Occipital lobe (tissue), 2 donors: ENCODE data around the gene ZNF44. TPM values are rescaled to one million over a fixed set of nuclear protein-coding genes. Genes with fewer than 3 reads are reported as not detected.
"Not testable (repeated sequence)": the region's sequence is repeated elsewhere in the genome, so short reads cannot be mapped to it uniquely, and the experiment has no call there.

Experiments
- DNase-seq: peaks from one replicate; lab custom pipeline; 2025; lab: John Stamatoyannopoulos, UW
- total RNA-seq: library from RNA; depleted of rRNA; stranded (reverse); fragments of >200 nt; gene quantifications from one replicate; pipeline ENCODE4 v1.2.3, GENCODE V29; 2014

The ZNF44 gene
- 18.6 TPM for total RNA-seq

DNA sequence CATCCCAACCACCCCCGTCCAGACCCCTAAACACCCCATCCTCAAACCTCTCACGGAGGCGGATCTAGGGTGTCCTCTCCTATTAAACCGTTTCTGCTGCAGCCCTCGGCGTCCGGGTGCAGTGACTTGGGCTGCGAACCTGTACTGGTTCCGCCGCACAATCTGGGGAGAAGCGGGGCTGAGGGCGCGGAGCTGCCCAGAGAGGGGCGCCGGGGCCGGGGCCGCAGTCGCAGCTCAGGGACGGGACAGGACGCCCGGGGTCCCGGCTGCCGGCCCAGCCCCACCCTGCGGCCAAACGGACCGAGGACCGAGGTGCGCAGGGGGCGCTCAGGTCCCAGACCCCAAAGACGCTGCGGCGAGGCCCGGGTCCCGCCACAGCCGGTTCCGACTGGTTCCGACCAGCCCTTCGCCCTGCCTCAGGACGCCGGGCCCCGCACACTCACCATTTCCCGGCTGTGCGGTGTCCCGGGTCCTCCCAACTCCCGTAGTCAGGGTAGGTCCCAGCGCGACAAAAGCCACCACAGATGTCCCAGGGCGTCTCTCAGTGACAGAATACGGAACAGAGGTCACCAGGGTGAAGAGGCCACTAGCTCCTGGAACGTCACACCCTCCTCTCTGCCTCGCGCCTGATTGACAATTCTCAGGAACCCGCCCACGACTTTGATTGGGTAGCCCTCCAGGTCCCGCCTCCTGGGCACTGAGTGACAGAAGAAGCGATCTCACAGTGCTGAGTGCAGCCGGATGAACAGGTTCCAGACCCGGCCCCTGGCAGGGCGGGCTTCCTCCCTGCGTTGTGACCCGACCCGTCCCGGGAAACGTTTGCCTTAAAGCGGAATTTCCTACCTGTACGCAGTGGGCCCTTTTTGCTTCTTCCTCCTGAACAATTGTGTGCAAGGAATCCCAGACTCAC, at the start of gene ZNF44:
Gene ZNF44 (minus strand): TSS at position 635 of the 910 bp plus-strand sequence. CDS start 189 bp downstream, at position 446.
- DNase-seq: peak; percentile 97

DNA sequence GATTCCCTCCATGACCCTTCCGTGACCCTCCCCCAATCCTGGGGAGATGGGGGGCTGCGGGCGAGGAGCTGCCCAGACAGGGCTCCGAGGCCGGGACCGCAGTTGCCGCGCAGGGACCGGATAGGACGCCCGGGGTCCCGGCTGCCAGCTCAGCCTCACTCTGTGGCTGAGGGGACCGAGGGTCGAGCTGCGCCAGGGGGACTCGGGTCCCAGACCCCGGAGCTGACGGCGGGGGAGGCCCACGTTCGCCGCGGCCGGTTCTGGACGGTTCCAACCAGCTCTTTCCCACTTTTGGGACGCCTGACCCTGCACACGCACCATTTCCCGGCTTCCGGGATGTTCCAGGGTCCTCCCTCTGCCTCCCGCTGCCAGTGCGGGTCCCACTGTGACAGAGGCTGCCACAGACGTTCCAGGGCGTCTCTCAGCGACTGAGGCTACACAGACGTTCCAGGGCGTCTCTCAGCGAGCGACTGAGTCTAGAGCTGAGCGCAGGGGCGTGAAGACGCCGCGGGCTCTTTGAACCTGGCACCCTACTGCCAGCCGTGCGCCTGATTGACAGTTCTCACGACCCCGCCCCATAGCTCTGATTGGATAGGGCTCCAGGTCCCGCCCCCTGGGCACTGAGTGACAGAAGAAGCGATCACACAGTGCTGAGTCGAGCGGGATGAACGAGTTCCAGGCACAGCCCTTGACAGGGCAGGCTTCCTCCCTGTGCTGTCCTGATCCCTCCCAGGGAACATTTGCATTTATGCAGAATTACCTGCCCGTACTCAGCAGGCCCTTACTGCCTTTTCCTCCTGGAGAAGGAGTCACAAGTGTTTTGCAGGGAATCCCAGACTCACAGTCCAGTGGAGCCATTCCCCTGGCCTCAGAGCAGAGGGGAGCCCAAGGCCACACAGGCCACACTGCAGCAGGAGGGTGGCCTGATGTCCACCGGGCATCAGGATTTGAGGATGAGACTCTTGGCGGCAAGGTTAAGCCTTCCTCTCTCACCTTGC, 38.8 kb upstream of the ZNF44 start, which contains the start of gene ZNF563:
Gene ZNF563 (minus strand): TSS at position 472 of the 998 bp plus-strand sequence. CDS start 151 bp downstream, at position 321.
- DNase-seq: peak; percentile 97

DNA sequence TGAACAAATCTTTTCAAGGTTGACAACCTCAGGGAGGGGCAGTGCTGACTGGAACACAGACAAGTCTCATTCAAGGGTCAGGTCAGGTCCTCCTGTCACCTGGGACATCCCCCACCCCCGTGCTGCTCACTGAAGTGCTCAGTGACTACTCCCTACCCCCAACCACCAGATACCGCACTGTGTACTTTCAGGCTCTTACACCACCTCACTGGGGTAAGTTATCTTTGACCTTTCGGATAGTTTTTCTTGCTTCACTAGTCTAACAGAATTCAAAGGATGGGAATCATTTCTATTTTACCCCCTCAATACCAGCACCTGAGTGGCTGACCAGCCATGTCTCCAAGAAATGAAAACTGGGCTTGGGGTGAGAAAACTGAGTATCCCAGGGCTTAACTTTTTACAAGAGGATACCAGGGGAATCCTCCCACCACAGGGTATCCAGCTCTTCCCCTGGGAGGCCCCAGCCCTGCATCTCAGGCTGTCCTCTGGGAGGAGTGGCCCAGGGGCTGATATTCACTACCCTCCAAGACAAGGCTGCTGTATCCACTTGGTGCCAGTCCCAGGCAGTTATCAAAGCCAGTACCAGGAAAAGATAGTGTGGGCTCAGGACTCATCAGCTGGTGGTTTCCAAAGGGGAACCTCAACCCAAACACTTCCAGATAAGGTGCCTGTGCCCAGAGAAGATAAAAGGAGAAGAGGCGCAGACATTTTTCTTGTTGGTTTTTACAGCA, 36.7 kb upstream of the ZNF44 start:
- no peak for DNase-seq

DNA sequence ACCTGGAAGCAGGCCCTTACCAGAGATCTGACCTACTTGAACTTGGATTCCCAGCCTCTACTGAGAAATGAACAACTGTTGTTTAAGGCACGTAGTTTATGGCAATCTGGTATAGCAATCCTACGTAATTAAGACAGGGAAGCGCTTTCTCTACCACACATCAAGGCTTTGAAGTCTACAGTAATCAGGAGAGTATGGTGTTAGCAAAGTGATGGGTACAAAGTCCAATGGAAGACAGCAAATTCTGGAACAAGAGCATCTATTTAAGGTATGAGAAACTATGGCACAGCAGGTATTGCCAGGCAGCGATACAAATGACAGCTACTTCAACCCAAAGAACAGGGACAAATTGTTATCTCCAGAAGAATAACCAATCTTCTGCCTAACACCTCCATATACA, 35.7 kb upstream of the ZNF44 start:
- DNase-seq: no peak

DNA sequence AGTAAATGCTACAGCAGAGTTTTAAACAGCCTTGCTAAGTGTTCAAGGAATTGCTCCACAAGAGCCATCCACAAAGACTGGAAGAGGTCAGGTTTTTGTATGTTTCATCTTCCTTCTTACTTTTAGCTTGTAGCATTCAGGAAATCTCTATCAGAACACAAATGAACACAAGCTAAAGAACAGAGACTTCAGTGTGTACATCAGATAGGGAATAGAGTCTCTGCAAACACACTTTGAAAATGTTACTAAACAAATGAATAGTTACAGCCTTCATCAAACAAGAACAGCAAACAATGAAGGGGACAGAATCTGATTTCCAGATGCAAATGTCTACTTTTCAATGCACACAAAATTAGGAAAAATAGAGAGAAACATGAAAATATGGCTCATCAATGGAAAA, 31.0 kb upstream of the ZNF44 start:
- no peak for DNase-seq

DNA sequence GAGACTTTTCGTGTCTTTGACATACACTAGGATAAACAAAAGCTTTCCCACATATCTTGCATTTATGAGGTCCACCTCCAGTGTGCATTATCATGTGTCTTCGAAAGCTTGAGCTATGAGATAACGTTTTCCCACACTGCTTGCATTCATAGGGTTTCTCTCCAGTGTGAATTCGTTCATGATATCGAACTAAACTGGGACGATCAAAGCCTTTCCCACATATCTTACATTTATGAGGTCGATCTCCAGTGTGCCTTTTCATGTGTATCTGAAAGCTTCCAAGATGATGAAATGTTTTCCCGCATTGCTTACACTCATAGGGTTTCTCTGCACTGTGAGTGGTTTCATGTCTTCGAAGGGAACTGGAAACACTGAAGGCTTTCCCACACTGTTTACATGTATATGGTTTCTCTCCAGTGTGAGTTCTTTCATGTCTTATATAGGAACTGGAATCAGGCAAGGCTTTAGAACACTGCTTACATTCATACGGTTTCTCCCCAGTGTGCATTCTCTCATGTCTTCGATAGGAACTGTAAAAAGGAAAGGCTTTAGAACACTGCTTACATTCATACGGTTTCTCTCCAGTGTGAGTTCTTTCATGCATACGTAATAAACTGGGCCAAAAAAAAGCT, 24.2 kb upstream of the ZNF44 start:
- no peak for DNase-seq

DNA sequence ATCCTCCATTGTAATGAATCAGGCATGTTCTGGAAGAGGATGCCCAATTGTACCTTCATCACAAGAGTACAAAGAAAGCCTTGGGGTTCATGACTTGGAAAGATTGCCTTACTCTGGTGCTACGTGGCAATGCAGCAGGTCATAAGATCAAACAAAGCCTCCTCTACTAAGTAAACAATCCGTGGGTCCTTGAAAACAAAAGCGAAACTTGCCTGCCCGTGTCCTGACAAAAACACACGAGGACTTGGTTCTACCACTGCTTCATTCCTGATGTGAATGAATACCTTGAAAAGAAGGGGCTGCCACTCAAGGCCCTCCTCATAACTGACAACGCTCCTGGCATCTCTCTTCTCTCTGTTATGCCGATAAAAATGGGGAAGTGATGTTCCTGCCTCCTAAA, 19.9 kb upstream of the ZNF44 start:
- DNase-seq: no peak

DNA sequence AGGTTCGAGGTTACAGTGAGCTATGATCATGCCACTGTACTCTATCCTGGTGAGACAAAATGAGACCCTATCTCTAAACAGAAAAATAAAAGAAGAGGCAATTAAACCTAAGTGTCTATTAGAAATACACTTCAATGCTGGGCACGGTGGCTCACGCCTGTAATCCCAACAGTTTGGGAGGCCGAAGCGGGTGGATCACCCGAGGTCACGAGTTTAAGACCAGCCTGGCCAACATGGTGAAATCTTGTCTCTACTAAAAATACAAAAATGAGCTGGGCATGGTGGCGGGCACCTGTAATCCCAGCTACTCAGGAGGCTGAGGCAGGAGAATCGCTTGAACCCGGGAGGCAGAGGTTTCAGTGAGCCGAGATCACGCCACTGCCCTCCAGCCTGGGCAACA, 14.2 kb upstream of the ZNF44 start:
- DNase-seq: not testable (repeated sequence)

DNA sequence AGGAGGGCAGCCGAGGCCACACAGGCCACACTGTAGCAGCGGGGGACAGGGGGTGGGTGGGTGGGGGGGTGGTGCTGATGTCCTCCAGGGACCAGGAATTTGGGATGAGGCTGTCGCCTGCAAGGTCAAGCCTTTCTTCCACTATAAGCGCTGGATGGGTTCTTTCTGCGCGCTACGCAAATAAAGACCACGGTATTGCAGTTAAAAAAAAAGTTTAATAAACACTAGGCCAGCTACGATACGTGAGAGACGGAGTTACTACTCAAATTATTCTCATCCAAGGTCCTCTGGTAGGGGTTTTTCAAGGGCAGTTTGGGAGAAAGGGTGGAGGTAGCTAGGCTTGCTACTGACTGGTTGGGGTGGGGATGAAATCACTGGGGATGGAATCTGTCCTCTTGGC, 508 bp upstream of the ZNF44 start:
- DNase-seq: no peak

DNA sequence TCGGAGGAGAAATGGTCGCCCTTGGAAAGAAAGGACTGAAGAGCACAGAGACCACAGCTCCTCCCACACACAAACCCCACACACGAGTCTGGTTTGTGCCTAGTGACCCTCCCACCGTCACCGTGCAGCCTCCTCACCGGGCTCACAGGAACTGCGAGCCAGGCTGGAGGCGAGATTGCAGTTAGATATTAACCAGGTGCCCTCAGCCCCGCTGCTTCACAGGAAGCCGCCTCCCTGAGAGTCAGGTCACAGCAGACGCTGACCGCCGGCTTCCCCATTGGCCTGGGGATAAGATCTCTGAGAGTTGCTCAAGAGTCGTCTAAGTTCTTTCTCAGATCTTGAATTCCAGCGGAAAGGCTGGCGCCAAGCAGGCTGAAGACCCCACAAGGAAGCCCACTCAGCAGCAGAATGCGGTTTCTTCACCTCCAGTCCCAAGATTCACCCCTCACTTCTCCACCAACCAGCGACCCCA, 870 bp downstream of the ZNF44 start:
- DNase-seq: peak; percentile 25

DNA sequence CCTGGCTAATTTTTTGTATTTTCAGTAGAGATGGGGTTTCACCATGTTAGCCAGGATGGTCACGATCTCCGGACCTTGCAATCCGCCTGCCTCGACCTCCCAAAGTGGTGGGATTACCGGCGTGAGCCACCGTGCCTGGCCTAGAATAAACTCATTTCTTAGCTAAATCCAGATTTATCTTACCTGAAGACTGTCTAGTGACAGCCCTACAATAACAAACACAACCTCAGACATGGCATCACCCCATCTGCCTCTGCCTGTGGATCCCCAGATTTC, 5.0 kb downstream of the ZNF44 start:
- no peak for DNase-seq

DNA sequence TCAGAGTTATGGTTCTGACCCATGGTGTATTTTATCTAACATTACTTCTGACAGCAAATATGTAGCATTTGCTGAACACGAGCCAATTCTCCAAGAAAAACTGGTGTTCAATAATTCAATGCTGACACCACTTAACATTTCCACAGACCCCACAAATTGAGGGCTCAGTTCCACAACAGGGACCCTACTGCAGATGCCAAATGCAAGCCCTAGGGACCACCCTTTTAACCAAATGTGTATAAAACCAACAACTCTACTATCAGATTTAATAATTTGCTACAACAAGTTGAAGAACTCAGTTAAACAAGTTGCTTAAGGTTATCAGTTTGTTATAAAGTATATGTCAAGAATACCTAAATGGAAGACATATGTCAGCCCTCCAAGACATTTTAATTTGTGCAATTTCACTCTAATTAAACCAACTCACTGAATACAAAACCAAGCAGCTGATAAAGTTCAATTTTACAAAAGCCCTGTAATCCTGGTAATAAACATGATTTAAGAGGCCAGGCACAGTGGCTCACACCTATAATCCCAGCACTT, 6.7 kb downstream of the ZNF44 start:
- no peak for DNase-seq

DNA sequence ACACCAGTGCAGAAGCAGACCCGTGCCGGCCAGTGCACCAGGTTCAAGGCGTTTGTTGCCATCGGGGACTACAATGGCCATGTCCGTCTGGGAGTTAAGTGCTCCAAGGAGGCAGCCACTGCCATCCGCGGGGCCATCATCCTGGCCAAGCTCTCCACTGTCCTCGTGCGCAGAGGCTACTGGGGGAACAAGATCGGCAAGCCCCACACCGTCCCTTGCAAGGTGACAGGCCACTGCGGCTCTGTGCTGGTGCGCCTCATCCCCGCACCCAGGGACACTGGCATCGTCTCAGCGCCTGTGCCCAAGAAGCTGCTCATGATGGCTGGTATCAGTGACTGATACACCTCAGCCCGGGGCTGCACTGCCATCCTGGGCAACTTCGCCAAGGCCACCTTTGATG, 10.1 kb downstream of the ZNF44 start:
- no peak for DNase-seq

DNA sequence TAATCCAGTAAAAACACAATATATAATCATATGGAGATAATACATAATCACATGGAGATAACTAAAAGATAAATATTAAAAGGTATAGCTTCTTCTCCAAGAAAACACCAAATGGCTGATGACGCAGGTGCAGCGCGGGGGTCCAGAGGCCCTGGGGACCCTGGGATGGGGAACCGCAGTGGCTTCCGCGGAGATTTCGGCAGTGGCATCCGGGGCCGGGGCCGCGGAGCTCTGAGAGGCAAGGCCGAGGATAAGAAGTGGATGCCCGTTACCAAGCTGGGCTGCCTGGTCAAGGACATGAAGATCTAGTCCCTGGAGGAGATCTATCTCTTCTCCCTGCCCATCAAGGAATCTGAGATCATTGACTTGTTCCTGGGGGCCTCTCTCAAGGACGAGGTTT, 10.5 kb downstream of the ZNF44 start:
- no peak for DNase-seq

DNA sequence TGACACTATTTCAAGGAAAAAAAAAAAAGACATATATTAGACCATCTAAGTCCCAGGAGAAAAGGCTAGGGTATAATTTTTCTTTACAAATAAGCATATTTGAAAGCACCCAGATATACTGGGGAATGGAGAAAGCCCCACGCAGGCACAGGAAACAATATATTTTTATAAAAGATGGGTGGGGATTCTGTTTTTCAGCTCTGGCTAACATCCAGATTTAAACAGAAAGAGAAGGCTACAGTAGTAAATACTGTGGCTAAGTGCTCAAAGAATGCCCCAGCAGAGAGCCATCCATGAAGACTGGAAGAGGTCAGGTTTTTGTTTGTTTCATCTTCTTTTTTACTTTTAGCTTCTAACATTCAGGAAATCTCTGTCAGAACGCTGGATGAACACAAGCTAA, 16.0 kb downstream of the ZNF44 start:
- DNase-seq: no peak

DNA sequence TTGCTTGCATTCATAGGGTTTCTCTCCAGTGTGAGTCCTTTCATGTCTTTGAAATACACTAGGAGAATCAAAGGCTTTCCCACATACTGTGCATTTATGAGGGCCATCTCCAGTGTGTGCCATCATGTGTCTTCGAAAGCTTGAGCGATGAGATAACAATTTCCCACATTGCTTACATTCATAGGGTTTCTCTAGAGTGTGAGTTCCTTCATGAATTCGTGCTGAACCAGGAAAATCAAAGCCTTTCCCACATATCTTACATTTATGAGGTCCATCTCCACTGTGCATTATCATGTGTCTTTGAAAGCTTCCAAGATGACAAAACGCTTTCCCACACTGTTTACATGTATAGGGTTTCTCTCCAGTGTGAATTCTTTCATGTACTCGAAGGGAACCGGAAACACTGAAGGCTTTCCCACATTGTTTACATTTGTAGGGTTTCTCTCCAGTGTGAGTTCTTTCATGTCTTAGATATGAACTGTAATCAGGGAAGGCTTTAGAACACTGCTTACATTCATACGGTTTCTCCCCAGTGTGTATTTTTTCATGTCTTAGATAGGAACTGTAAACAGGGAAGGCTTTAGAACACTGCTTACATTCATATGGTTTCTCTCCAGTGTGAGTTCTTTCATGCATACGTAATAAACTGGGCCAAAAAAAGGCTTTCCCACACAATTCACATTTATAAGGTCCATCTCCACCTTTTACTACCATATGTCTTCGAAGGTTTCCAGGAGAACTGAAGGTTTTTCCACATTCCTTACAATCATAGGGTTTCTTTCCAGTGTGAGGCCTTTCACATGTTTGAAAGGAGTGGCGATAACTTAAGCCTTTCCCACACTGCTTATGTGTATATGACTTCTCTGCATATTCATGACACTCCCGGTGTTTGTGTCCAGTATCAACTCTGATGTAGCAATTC, 21.4 kb downstream of the ZNF44 start:
- DNase-seq: no peak

DNA sequence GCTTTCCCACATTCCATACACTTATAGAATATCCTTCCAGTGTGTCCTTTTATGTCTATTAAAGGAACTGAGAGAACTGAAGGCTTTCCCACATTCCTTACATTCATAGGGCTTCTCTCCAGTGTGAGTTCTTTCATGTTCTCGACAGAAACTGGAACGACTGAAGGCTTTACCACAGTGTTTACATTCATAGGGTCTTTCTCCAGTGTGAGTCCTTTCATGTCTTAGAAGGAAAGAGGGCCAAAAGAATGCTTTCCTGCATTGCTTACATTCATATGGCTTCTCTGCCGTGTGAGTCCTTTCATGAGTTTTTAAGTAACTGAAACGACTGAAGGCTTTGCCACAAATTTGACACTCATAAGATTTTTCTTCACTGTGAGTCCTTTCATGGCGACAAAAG, 22.3 kb downstream of the ZNF44 start:
- no peak for DNase-seq

DNA sequence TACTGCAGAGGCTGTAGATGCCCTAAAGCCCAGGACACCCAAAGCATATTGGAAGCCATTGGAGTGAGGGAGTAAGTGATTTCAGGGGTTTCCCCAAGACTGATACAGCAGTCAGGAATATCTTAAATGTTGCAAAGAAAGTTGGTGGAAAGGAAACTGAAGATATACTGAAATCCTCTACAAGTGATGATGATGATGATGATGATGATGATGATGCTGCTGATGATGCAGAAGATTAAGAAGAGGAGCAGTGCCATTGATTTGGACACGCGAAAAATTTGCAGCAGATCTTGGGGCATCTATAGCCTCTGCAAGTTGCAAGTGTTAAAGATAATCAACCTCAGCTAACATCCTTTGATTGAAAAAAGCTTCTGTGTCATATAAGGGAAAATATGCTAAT, 23.8 kb downstream of the ZNF44 start:
- DNase-seq: no peak

DNA sequence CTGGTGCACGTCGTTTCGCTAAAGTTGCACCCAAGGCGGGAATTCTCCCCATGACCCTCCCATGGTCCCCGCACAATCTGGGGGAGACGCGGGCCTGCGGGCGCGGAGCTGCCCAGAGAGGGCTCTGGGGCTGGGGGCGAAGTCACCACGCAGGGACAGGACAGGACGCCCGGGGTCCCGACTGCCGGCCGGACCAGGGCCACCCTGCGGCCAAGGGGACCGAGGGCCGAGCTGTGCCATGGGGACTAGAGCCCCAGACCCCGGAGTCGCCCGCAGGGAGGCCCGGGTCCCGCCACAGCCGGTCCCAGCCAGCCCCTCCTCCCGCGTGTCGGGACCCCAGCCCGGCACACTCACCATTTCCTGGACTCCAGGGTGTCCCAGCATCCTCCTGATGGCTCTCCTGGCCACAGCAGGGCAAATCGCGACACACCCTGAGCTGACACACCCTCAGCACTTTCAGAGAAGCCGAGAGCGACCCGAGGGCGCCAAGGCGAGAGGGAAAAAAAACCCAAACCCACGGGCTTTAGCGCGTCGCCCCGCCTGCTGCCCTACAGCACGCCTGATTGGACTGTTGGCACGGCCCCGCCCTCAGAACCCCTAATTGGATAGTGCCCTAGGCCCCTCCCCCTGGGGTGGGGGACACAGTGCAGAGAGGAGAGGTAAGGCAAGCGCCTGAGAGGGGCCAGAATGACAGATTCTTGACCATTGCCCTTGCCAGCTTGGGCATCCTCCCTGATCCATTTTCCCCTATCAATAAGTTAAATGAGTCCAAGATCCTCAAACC, 28.6 kb downstream of the ZNF44 start:
- no peak for DNase-seq
